ENCODE data around the gene KLHDC10. TPM values are rescaled to one million over a fixed set of nuclear protein-coding genes. Genes with fewer than 3 reads are reported as not detected.

KLHDC10 gene
- total RNA-seq, result 13.8 and 15.6 TPM in 2 replicates

GRCh38 chr7:130069978-130070860 is at the start of gene KLHDC10:
Gene KLHDC10, plus strand, starts transcription at chr7:130070534. Its CDS starts 110 bp downstream, at chr7:130070644.
- Histone ChIP-seq H3K36me3 (ENCODE audit: control insufficient read depth, insufficient read depth, low read length) (no peaks in the 10 kb centered on the region), H3K27me3 (ENCODE audit: control insufficient read depth, insufficient read depth, low read length) (no peaks in the 10 kb centered on the region), H3K4me3 (ENCODE audit: low read depth, low read length) (peak within 1 kb of the TSS; percentile 94)
- TF ChIP-seq, protein P1, sequence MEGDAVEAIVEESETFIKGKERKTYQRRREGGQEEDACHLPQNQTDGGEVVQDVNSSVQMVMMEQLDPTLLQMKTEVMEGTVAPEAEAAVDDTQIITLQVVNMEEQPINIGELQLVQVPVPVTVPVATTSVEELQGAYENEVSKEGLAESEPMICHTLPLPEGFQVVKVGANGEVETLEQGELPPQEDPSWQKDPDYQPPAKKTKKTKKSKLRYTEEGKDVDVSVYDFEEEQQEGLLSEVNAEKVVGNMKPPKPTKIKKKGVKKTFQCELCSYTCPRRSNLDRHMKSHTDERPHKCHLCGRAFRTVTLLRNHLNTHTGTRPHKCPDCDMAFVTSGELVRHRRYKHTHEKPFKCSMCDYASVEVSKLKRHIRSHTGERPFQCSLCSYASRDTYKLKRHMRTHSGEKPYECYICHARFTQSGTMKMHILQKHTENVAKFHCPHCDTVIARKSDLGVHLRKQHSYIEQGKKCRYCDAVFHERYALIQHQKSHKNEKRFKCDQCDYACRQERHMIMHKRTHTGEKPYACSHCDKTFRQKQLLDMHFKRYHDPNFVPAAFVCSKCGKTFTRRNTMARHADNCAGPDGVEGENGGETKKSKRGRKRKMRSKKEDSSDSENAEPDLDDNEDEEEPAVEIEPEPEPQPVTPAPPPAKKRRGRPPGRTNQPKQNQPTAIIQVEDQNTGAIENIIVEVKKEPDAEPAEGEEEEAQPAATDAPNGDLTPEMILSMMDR (IDR thresholded peaks at IDR 0.05; ENCODE audit: insufficient read depth, low read length, poor library complexity, severe bottlenecking), result no peak
- DNase-seq (ENCODE audit: low read depth), result peak; percentile 92

DNA sequence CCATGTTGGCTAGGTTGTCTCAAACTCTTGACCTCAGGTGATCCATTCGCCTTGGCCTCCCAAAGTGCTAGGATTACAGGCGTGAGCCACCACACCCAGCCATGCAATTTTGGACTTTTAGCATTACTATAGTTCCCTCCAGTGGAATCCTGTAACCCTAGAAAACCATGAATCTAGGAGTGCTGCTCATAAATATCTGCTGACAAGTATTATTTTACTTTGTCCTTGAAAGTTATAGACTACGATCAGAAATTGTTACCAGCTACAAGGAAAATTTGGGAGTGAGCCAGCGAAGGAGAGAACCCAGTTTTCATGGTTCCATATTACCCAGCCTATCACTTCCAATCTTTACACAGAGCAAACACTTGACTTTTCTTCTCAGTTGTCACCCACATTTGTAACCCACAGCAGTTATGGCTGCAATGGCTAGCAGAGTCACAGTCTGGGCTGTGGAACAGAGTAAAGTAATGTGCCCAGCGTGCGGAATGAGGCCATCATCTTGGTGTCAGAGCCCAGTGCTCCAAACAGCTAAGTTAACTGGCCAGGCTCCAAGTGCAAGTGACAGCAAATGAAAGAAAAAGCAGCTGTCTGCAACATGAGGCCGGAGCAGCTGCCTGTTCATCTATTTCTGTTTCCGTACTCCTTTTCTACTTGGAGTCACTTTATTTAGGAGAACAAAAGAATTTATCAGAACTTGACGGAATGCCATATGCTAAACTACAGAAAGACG is 49.1 kb upstream of the KLHDC10 start:
- DNase-seq (ENCODE audit: low read depth), result no peak
- no peak overlapping the region for H3K4me3 ChIP-seq (ENCODE audit: low read depth, low read length)
- H3K36me3 ChIP-seq (ENCODE audit: control insufficient read depth, insufficient read depth, low read length), result peaks cover 5% of the 10 kb centered on the region
- H3K27me3 ChIP-seq (ENCODE audit: control insufficient read depth, insufficient read depth, low read length), result no peaks in the 10 kb centered on the region
- TF ChIP-seq, protein P1 (IDR thresholded peaks at IDR 0.05; ENCODE audit: insufficient read depth, low read length, poor library complexity, severe bottlenecking), result no peak

GRCh38 chr7:130022115-130022514 is 48.2 kb upstream of the KLHDC10 start:
- TF ChIP-seq, protein P1 (IDR thresholded peaks at IDR 0.05; ENCODE audit: insufficient read depth, low read length, poor library complexity, severe bottlenecking), result no peak
- Histone ChIP-seq H3K36me3 (ENCODE audit: control insufficient read depth, insufficient read depth, low read length) (peaks cover 5% of the 10 kb centered on the region), H3K27me3 (ENCODE audit: control insufficient read depth, insufficient read depth, low read length) (no peaks in the 10 kb centered on the region), H3K4me3 (ENCODE audit: low read depth, low read length) (no peak overlapping the region)
- DNase-seq (ENCODE audit: low read depth), result no peak

- TF ChIP-seq, protein P1 (IDR thresholded peaks at IDR 0.05; ENCODE audit: insufficient read depth, low read length, poor library complexity, severe bottlenecking), result no peak
- Histone ChIP-seq H3K36me3 (ENCODE audit: control insufficient read depth, insufficient read depth, low read length) (peaks cover 5% of the 10 kb centered on the region), H3K4me3 (ENCODE audit: low read depth, low read length) (no peak overlapping the region), H3K27me3 (ENCODE audit: control insufficient read depth, insufficient read depth, low read length) (no peaks in the 10 kb centered on the region)
- no peak for DNase-seq (ENCODE audit: low read depth)
These were observed 47.6 kb upstream of the KLHDC10 start for GRCh38 chr7:130022623-130023175.

- Histone ChIP-seq H3K36me3 (ENCODE audit: control insufficient read depth, insufficient read depth, low read length) (peaks cover 4% of the 10 kb centered on the region), H3K27me3 (ENCODE audit: control insufficient read depth, insufficient read depth, low read length) (no peaks in the 10 kb centered on the region), H3K4me3 (ENCODE audit: low read depth, low read length) (no peak overlapping the region)
- no peak for DNase-seq (ENCODE audit: low read depth)
- TF ChIP-seq, protein P1 (IDR thresholded peaks at IDR 0.05; ENCODE audit: insufficient read depth, low read length, poor library complexity, severe bottlenecking), result no peak
These were observed 45.9 kb upstream of the KLHDC10 start for GRCh38 chr7:130024390-130024789.
